Measurements from ENCODE around the gene DBR1. TPM values are rescaled to one million over a fixed set of nuclear protein-coding genes. Genes with fewer than 3 reads are reported as not detected.

Gene DBR1
- total RNA-seq, 4 donors from 2014 or later = 6.5 to 22.2 (median 6.6) TPM

GRCh38 chr3:138119423-138119766, 55.3 kb downstream of the DBR1 start:
- no peak overlapping the region for H3K27ac ChIP-seq
- no peak for TF ChIP-seq POLR2A (IDR thresholded peaks at IDR 0.05)
- no peak for TF ChIP-seq CTCF (IDR thresholded peaks at IDR 0.05 in 4 of 5, conservative IDR thresholded peaks at IDR 0.05 in 1 of 5)
- peaks cover 0 to 14% of the 10 kb centered on the region in 2 donors for H3K4me1 ChIP-seq
- H3K36me3 ChIP-seq = no peaks in the 10 kb centered on the region
- no peaks in the 10 kb centered on the region for H3K27me3 ChIP-seq
- ATAC-seq (no peak), DNase-seq (no peak)
- H3K9me3 ChIP-seq = no peaks in the 10 kb centered on the region
- H3K4me3 ChIP-seq = no peak overlapping the region
- intact Hi-C loops (cut with DNase I; ENCODE audit: low total_unique reads) (loop anchor here (1.0 kb wide), 1 partner anchor 51 kb away; no protein-coding TSS in a partner anchor), in situ Hi-C loops (cut with MboI; ENCODE audit: low sequenced_read_pairs in 4 of 4) (loop anchor here (5.0 to 10.0 kb wide), 3 partner anchors 47 to 55 kb away; no protein-coding TSS in a partner anchor)

- intact Hi-C loops (cut with DNase I; ENCODE audit: low total_unique reads) = loop anchor here (1.0 kb wide), 1 partner anchor 51 kb away; no protein-coding TSS in a partner anchor
- DNase-seq (peak; percentile 35 to 62), ATAC-seq (peak; percentile 63 to 74)
- in situ Hi-C loops (cut with MboI; ENCODE audit: low sequenced_read_pairs in 4 of 4) = loop anchor here (5.0 to 10.0 kb wide), 3 partner anchors 47 to 54 kb away; no protein-coding TSS in a partner anchor
- H3K4me1 ChIP-seq = peaks cover 0 to 19% of the 10 kb centered on the region in 2 donors
- no peaks in the 10 kb centered on the region for H3K36me3 ChIP-seq
- no peaks in the 10 kb centered on the region for H3K27me3 ChIP-seq
- H3K9me3 ChIP-seq = no peaks in the 10 kb centered on the region
- H3K27ac ChIP-seq = no peak overlapping the region
- H3K4me3 ChIP-seq = no peak overlapping the region
- no peak for TF ChIP-seq POLR2A (IDR thresholded peaks at IDR 0.05)
- TF ChIP-seq CTCF (IDR thresholded peaks at IDR 0.05 in 4 of 5, conservative IDR thresholded peaks at IDR 0.05 in 1 of 5) = peak; percentile 47 to 79 (median 65)
Observed at GRCh38 chr3:138118612-138119422, 55.9 kb downstream of the DBR1 start.

- H3K36me3 ChIP-seq = no peaks in the 10 kb centered on the region
- intact Hi-C loops (cut with DNase I; ENCODE audit: low total_unique reads) = loop anchor here (2.0 kb wide), 1 partner anchor 72 kb away; the partner anchor contains the start of gene ARMC8
- peak; percentile 36 to 57 (median 52) for TF ChIP-seq CTCF (IDR thresholded peaks at IDR 0.05 in 4 of 5, conservative IDR thresholded peaks at IDR 0.05 in 1 of 5)
- peak; percentile 19 to 35 for TF ChIP-seq POLR2A (IDR thresholded peaks at IDR 0.05)
- H3K4me3 ChIP-seq = peak within 1 kb of the TSS; percentile 74 to 95 (median 87)
- in situ Hi-C loops (cut with MboI; ENCODE audit: low sequenced_read_pairs in 4 of 4) = loop anchor here (5.0 to 10.0 kb wide), 3 partner anchors 43 to 50 kb away; no protein-coding TSS in a partner anchor
- DNase-seq = peak; percentile 12 to 31
- peak; percentile 73 to 87 for ATAC-seq
- peaks cover 0 to 23% of the 10 kb centered on the region in 2 donors for H3K4me1 ChIP-seq
- no peaks in the 10 kb centered on the region for H3K9me3 ChIP-seq
- no peaks in the 10 kb centered on the region for H3K27me3 ChIP-seq
- peak within 1 kb of the TSS; percentile 69 to 82 (median 74) for H3K27ac ChIP-seq
Observed at GRCh38 chr3:138114988-138115971, 59.4 kb downstream of the DBR1 start, which contains the start of gene DZIP1L. DZIP1L (minus strand) TSS chr3:138115608; CDS start chr3:138103971, 11,637 bp downstream.

- TF ChIP-seq POLR2A (IDR thresholded peaks at IDR 0.05) = no peak
- no peak for TF ChIP-seq CTCF (IDR thresholded peaks at IDR 0.05 in 4 of 5, conservative IDR thresholded peaks at IDR 0.05 in 1 of 5)
- in situ Hi-C loops (cut with MboI; ENCODE audit: low sequenced_read_pairs in 4 of 4) = loop anchor here in 1 of 4 donors (10.0 kb wide), 1 partner anchor 50 kb away; no protein-coding TSS in a partner anchor
- Histone ChIP-seq H3K4me1 (peaks cover 0 to 23% of the 10 kb centered on the region in 2 donors), H3K36me3 (no peaks in the 10 kb centered on the region), H3K27ac (peak overlapping the region; percentile 69 to 82 (median 74)), H3K4me3 (peak overlapping the region; percentile 74 to 95 (median 87)), H3K27me3 (no peaks in the 10 kb centered on the region), H3K9me3 (no peaks in the 10 kb centered on the region)
- peak in 1 of 2 donors; percentile 5 for ATAC-seq
- intact Hi-C loops (cut with DNase I; ENCODE audit: low total_unique reads) = loop anchor here (2.0 kb wide), 1 partner anchor 72 kb away; the partner anchor contains the start of gene ARMC8
- no peak for DNase-seq
Observed at GRCh38 chr3:138114431-138114918, 60.2 kb downstream of the DBR1 start.
